ENCODE measurements around the gene POLQ.

DNA sequence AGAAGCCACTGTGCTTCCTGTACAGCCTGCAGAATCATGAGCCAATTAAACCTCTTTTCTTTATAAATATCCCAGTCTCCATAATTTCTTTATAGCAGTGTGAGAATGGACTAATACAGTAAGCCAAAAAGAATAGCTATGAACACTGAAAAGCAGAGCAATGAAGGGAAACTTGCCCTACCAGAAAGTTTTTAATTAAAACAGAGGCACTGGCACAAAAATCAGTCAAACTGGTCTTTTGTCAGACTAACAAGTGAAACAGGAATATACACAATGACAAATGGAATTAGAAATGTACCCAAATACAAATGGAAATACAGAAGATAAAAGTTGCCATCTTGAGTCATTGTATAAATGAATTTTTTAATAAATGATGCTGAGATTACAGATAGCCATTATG lies 40.5 kb downstream of the POLQ start:
- TF ChIP-seq, protein P1, sequence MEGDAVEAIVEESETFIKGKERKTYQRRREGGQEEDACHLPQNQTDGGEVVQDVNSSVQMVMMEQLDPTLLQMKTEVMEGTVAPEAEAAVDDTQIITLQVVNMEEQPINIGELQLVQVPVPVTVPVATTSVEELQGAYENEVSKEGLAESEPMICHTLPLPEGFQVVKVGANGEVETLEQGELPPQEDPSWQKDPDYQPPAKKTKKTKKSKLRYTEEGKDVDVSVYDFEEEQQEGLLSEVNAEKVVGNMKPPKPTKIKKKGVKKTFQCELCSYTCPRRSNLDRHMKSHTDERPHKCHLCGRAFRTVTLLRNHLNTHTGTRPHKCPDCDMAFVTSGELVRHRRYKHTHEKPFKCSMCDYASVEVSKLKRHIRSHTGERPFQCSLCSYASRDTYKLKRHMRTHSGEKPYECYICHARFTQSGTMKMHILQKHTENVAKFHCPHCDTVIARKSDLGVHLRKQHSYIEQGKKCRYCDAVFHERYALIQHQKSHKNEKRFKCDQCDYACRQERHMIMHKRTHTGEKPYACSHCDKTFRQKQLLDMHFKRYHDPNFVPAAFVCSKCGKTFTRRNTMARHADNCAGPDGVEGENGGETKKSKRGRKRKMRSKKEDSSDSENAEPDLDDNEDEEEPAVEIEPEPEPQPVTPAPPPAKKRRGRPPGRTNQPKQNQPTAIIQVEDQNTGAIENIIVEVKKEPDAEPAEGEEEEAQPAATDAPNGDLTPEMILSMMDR (IDR thresholded peaks at IDR 0.05), result no peak
- TF ChIP-seq POLR2A (IDR thresholded peaks at IDR 0.05), result no peak
